CD4-positive, alpha-beta T cell (primary cell): ENCODE data around the gene KDM4D. TPM values are rescaled to one million over a fixed set of nuclear protein-coding genes. Genes with fewer than 3 reads are reported as not detected.
"Not testable (repeated sequence)": the region's sequence is repeated elsewhere in the genome, so short reads cannot be mapped to it uniquely, and the experiment has no call there.

Source experiments
- ATAC-seq: fragments of 200-7000 bp; cut with Tn5 transposase; one replicate; pipeline ENCODE4 v1.10.0; 2022; ENCODE audit warnings: mild to moderate bottlenecking; ENCODE audit not compliant: poor library complexity
- CTCF ChIA-PET: fragments of 350-600 bp; sonication (Branson Sonifier 250); formaldehyde crosslinking; loops from one replicate; lab custom pipeline; 2021; ENCODE audit warnings: antibody characterized with exemption, inconsistent platforms; lab: Charles Lee
- POLR2A ChIA-PET: fragments of 350-600 bp; sonication (Branson Sonifier 250); formaldehyde crosslinking; loops from one replicate; lab custom pipeline; 2021; ENCODE audit warnings: antibody characterized with exemption, inconsistent platforms; lab: Charles Lee
- DNase-seq, 14 experiments: peaks; one replicate each; pipeline ENCODE4 v3.0.0-alpha.2; 2013 to 2020; ENCODE audit warnings: mixed read lengths in 2 of 14
- H3K27ac ChIP-seq, 2 donors: one replicate each; pipeline versions ENCODE4 v1.5.1 to v1.7.0; 2013; ENCODE audit warnings: low read length in 2 of 2, low read depth in 1 of 2, mild to moderate bottlenecking in 1 of 2
- H3K27me3 ChIP-seq, 2 experiments: 1 replicate in 1 of 2; 2 replicates in 1 of 2; pipeline versions ENCODE4 v1.6.1 to v1.7.0; 2013; ENCODE audit warnings: low read length in 2 of 2, control low read depth in 1 of 2, mild to moderate bottlenecking in 1 of 2, moderate library complexity in 1 of 2; ENCODE audit not compliant: insufficient read depth in 2 of 2, control insufficient read depth in 1 of 2
- H3K36me3 ChIP-seq: one replicate; pipeline ENCODE4 v1.6.1; 2013; ENCODE audit warnings: low read length, control low read depth; ENCODE audit not compliant: insufficient read depth
- H3K4me1 ChIP-seq: one replicate; pipeline ENCODE4 v1.6.1; 2013; ENCODE audit warnings: low read length, control low read depth; ENCODE audit not compliant: insufficient read depth
- H3K4me3 ChIP-seq: one replicate; pipeline ENCODE4 v1.5.1; 2013; ENCODE audit warnings: mild to moderate bottlenecking, low read length, moderate library complexity
- H3K9me3 ChIP-seq, 2 experiments: 1 replicate in 1 of 2; 2 replicates in 1 of 2; pipeline versions ENCODE4 v1.6.1 to v1.7.0; 2013; ENCODE audit warnings: low read length in 2 of 2, mild to moderate bottlenecking in 2 of 2, control low read depth in 1 of 2, moderate library complexity in 1 of 2; ENCODE audit not compliant: control insufficient read depth in 1 of 2, insufficient read depth in 1 of 2
- H3K27ac Mint-ChIP-seq: one replicate; pipeline ENCODE4 v1.8.0; 2020; ENCODE audit warnings: mixed read lengths
- H3K27me3 Mint-ChIP-seq: one replicate; pipeline ENCODE4 v1.8.0; 2021; ENCODE audit warnings: mixed read lengths
- H3K36me3 Mint-ChIP-seq: one replicate; pipeline ENCODE4 v1.8.0; 2021; ENCODE audit warnings: low read depth, mixed read lengths
- H3K4me1 Mint-ChIP-seq: one replicate; pipeline ENCODE4 v1.8.0; 2021; ENCODE audit warnings: low read depth, mixed read lengths
- H3K4me3 Mint-ChIP-seq: one replicate; pipeline ENCODE4 v1.8.0; 2020; ENCODE audit warnings: mild to moderate bottlenecking, mixed read lengths
- H3K9me3 Mint-ChIP-seq: one replicate; pipeline ENCODE4 v1.8.0; 2020; ENCODE audit warnings: mixed read lengths
- intact Hi-C, 2 experiments: fragments of 100-400 bp; cut with DNase I in 1 of 2; cut with micrococcal nuclease in 1 of 2; formaldehyde crosslinking; loops; one replicate each; pipeline versions ENCODE4 v1.15.1 to v1.9.0; 2023 to 2025; cut with DNase I, micrococcal nuclease
- total RNA-seq, 174 experiments: library from RNA in 2 of 174; stranded (reverse) in 2 of 174; gene quantifications; one replicate each; pipeline ENCODE4 v1.2.3 and lab custom pipeline; 2021 to 2026
- TF ChIP-seq, protein P1 (sequence below): fragments of 200-600 bp; IDR thresholded peaks from one replicate; pipeline ENCODE4 v1.8.0; 2022; ENCODE audit warnings: antibody characterized with exemption, mild to moderate bottlenecking

The KDM4D gene
- total RNA-seq, 2 experiments from 2014 or later, result 0.16 to 0.22 TPM

GRCh38 chr11:95014184-95014821 is 40.8 kb downstream of the KDM4D start:
- POLR2A ChIA-PET, result no interaction called here
- no peak overlapping the region for H3K4me3 ChIP-seq

GRCh38 chr11:95016139-95016538 is 42.6 kb downstream of the KDM4D start:
- ChIA-PET POLR2A (no interaction called here), CTCF (no interaction called here)
- Histone ChIP-seq H3K9me3 (peaks cover 0 to 4% of the 10 kb centered on the region in 2 experiments), H3K27ac (no peak overlapping the region), H3K36me3 (no peaks in the 10 kb centered on the region), H3K4me1 (no peaks in the 10 kb centered on the region), H3K27me3 (peaks cover 7 to 9% of the 10 kb centered on the region in 2 experiments), H3K4me3 (no peak overlapping the region)
- intact Hi-C loops, result no loop called here
- Mint-ChIP-seq H3K4me3 (no peak overlapping the region), H3K27me3 (peaks cover 11% of the 10 kb centered on the region), H3K4me1 (no peaks in the 10 kb centered on the region), H3K27ac (no peak overlapping the region), H3K36me3 (no peaks in the 10 kb centered on the region), H3K9me3 (no peaks in the 10 kb centered on the region)
- ATAC-seq (no peak), DNase-seq (no peak)
- TF ChIP-seq, protein P1, sequence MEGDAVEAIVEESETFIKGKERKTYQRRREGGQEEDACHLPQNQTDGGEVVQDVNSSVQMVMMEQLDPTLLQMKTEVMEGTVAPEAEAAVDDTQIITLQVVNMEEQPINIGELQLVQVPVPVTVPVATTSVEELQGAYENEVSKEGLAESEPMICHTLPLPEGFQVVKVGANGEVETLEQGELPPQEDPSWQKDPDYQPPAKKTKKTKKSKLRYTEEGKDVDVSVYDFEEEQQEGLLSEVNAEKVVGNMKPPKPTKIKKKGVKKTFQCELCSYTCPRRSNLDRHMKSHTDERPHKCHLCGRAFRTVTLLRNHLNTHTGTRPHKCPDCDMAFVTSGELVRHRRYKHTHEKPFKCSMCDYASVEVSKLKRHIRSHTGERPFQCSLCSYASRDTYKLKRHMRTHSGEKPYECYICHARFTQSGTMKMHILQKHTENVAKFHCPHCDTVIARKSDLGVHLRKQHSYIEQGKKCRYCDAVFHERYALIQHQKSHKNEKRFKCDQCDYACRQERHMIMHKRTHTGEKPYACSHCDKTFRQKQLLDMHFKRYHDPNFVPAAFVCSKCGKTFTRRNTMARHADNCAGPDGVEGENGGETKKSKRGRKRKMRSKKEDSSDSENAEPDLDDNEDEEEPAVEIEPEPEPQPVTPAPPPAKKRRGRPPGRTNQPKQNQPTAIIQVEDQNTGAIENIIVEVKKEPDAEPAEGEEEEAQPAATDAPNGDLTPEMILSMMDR, result no peak

More at GRCh38 chr11:95014184-95014821, 40.8 kb downstream of the KDM4D start:
- peaks cover 22% of the 10 kb centered on the region for H3K27me3 Mint-ChIP-seq
- Histone ChIP-seq H3K36me3 (no peaks in the 10 kb centered on the region), H3K27ac (no peak overlapping the region), H3K9me3 (peaks cover 0 to 4% of the 10 kb centered on the region in 2 experiments), H3K27me3 (peaks cover 7 to 9% of the 10 kb centered on the region in 2 experiments), H3K4me1 (no peaks in the 10 kb centered on the region)
- H3K9me3 Mint-ChIP-seq, result no peaks in the 10 kb centered on the region
- no peak for ATAC-seq
- H3K4me3 Mint-ChIP-seq, result no peak overlapping the region
- intact Hi-C loops, result no loop called here
- no peak for DNase-seq
- no peak overlapping the region for H3K27ac Mint-ChIP-seq
- H3K4me1 Mint-ChIP-seq, result no peaks in the 10 kb centered on the region
- TF ChIP-seq, protein P1, result no peak
- CTCF ChIA-PET, result no interaction called here
- H3K36me3 Mint-ChIP-seq, result no peaks in the 10 kb centered on the region

GRCh38 chr11:95021468-95021867 is 48.0 kb downstream of the KDM4D start:
- H3K27me3 Mint-ChIP-seq, H3K27me3 ChIP-seq, H3K4me1 ChIP-seq, H3K9me3 ChIP-seq, DNase-seq, H3K36me3 Mint-ChIP-seq, H3K36me3 ChIP-seq, H3K4me3 ChIP-seq, CTCF ChIA-PET, POLR2A ChIA-PET, H3K27ac ChIP-seq, intact Hi-C loops, H3K27ac Mint-ChIP-seq, H3K4me1 Mint-ChIP-seq, H3K4me3 Mint-ChIP-seq, ATAC-seq, H3K9me3 Mint-ChIP-seq: not testable (repeated sequence)

DNA sequence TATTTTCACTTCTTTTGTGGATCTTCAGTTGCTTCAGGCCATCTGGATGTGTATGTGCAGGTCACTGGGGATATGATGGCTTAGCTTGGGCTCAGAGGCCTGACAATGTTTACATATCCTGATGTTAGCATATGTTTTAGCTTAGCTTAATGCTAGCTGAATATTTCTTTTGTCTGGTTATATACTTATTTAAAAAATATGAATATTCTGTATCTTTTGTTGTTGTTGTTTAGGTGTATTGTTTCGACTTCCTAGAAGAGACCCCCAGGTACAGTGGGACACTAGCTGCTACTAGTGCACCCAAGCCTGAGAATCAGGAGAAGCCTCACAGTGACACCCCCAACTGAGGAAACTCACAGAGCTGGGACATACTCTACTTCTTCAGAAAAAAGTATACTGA is 51.4 kb downstream of the KDM4D start, which contains the start of gene KDM4E:
KDM4E (plus strand) TSS at position 301 of the 400 bp plus-strand sequence. CDS start 300 bp downstream, outside the sequence.
- H3K27ac ChIP-seq, result no peak within 1 kb of the TSS
- H3K4me3 ChIP-seq, result no peak within 1 kb of the TSS
- no peak within 1 kb of the TSS for H3K4me3 Mint-ChIP-seq
- H3K4me1 ChIP-seq, result no peaks in the 10 kb centered on the region
- no peaks in the 10 kb centered on the region for H3K4me1 Mint-ChIP-seq
- H3K27me3 Mint-ChIP-seq, result no peaks in the 10 kb centered on the region
- H3K9me3 ChIP-seq, result no peaks in the 10 kb centered on the region
- H3K27ac Mint-ChIP-seq, result no peak within 1 kb of the TSS
- no peaks in the 10 kb centered on the region for H3K9me3 Mint-ChIP-seq
- ChIA-PET CTCF (no interaction called here), POLR2A (no interaction called here)
- H3K36me3 ChIP-seq, result no peaks in the 10 kb centered on the region
- H3K36me3 Mint-ChIP-seq, result no peaks in the 10 kb centered on the region
- intact Hi-C loops, result no loop called here
- DNase-seq (no peak), ATAC-seq (no peak)
- TF ChIP-seq, protein P1, result no peak
- no peaks in the 10 kb centered on the region for H3K27me3 ChIP-seq

DNA sequence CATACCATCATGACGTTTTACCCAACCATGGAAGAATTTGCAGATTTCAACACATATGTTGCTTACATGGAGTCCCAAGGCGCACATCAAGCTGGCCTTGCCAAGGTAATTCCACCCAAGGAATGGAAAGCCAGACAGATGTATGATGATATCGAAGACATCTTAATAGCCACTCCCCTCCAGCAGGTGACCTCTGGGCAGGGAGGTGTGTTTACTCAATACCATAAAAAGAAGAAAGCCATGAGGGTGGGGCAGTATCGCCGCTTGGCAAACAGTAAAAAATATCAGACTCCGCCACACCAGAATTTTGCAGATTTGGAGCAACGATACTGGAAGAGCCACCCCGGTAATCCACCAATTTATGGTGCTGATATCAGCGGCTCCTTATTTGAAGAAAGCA is 52.1 kb downstream of the KDM4D start:
- intact Hi-C loops, POLR2A ChIA-PET, H3K4me1 Mint-ChIP-seq, H3K4me3 ChIP-seq, H3K9me3 ChIP-seq, H3K27ac ChIP-seq, H3K27ac Mint-ChIP-seq, H3K36me3 ChIP-seq, ATAC-seq, H3K4me1 ChIP-seq, H3K4me3 Mint-ChIP-seq, CTCF ChIA-PET, H3K36me3 Mint-ChIP-seq, DNase-seq, H3K27me3 ChIP-seq, H3K9me3 Mint-ChIP-seq, H3K27me3 Mint-ChIP-seq: not testable (repeated sequence)
